AG04450 (cell line): Measurements from ENCODE around the gene SS18L1. TPM values are rescaled to one million over a fixed set of nuclear protein-coding genes. Genes with fewer than 3 reads are reported as not detected.

ENCODE experiments used
- CTCF ChIA-PET: fragments of 300-600, 350-600 bp; formaldehyde crosslinking; extraction: SDS; loops from one replicate; lab custom pipeline; 2022; ENCODE audit warnings: antibody characterized with exemption, inconsistent platforms; lab: Charles Lee
- POLR2A ChIA-PET: fragments of 350-600 bp; formaldehyde crosslinking; extraction: SDS; loops from one replicate; lab custom pipeline; 2021; ENCODE audit warnings: antibody characterized with exemption, inconsistent platforms; lab: Yijun Ruan, JAX
- DNase-seq: peaks from one replicate; pipeline ENCODE4 v3.0.0-alpha.2; 2011; ENCODE audit warnings: low read depth, low spot score
- H3K27ac ChIP-seq: one replicate; pipeline ENCODE4 v1.5.1; 2012; ENCODE audit warnings: low read depth, low read length, control low read depth
- H3K27me3 ChIP-seq: one replicate; pipeline ENCODE4 v1.6.0; 2012; ENCODE audit warnings: low read length; ENCODE audit not compliant: control insufficient read depth, insufficient read depth
- H3K4me3 ChIP-seq: 2 replicates; pipeline ENCODE4 v1.5.1; 2011; ENCODE audit warnings: mild to moderate bottlenecking, low read depth, low read length, control low read depth
- H3K9me3 ChIP-seq: 2 replicates; pipeline ENCODE4 v1.5.1; 2012; ENCODE audit warnings: low read length; ENCODE audit not compliant: control insufficient read depth, insufficient read depth
- CTCF ChIP-seq: IDR thresholded peaks from 2 replicates; pipeline ENCODE4 v1.5.1; 2011; ENCODE audit warnings: low read depth, low read length, control low read depth, inconsistent platforms
- polyA plus RNA-seq: library from polyadenylated mRNA; depleted of rRNA; stranded (reverse); fragments of >200 nt; gene quantifications from 2 replicates; pipeline ENCODE4 v1.2.3, GENCODE V29; 2011

The SS18L1 gene
- polyA plus RNA-seq, 1 experiment: 6.8 TPM

GRCh38 chr20:62198496-62198895 lies 54.9 kb downstream of the SS18L1 start:
- TF ChIP-seq CTCF: no peak
- no peaks in the 10 kb centered on the region; the same call in 1 of the 2 replicates for H3K9me3 ChIP-seq
- H3K27ac ChIP-seq: no peak overlapping the region
- DNase-seq: no peak
- POLR2A ChIA-PET: no interaction called here
- no peak overlapping the region for H3K4me3 ChIP-seq
- CTCF ChIA-PET: no interaction called here
- H3K27me3 ChIP-seq: no peaks in the 10 kb centered on the region

GRCh38 chr20:62198931-62199330 lies 55.4 kb downstream of the SS18L1 start:
- Histone ChIP-seq H3K27ac (no peak overlapping the region), H3K9me3 (no peaks in the 10 kb centered on the region; the same call in 1 of the 2 replicates), H3K27me3 (no peaks in the 10 kb centered on the region), H3K4me3 (no peak overlapping the region)
- ChIA-PET POLR2A (no interaction called here), CTCF (no interaction called here)
- TF ChIP-seq CTCF: no peak
- DNase-seq: no peak

GRCh38 chr20:62200491-62201172 lies 57.1 kb downstream of the SS18L1 start:
- Histone ChIP-seq H3K27ac (no peak overlapping the region), H3K9me3 (no peaks in the 10 kb centered on the region; the same call in 1 of the 2 replicates), H3K27me3 (no peaks in the 10 kb centered on the region), H3K4me3 (no peak overlapping the region)
- POLR2A ChIA-PET: interaction anchor here (0.9 kb wide), 1 partner anchor 11 kb away, joined by 3 read pairs; no protein-coding TSS in a partner anchor
- CTCF ChIA-PET: no interaction called here
- no peak for DNase-seq
- TF ChIP-seq CTCF: no peak

- POLR2A ChIA-PET: no interaction called here
- Histone ChIP-seq H3K4me3 (no peak overlapping the region), H3K9me3 (no peaks in the 10 kb centered on the region; the same call in 1 of the 2 replicates), H3K27me3 (no peaks in the 10 kb centered on the region), H3K27ac (no peak overlapping the region)
- CTCF ChIA-PET: no interaction called here
- TF ChIP-seq CTCF: no peak
- no peak for DNase-seq
Observed at GRCh38 chr20:62201173-62202082, 57.9 kb downstream of the SS18L1 start.

- no peak overlapping the region for H3K27ac ChIP-seq
- ChIA-PET CTCF (no interaction called here), POLR2A (no interaction called here)
- H3K27me3 ChIP-seq: no peaks in the 10 kb centered on the region
- H3K4me3 ChIP-seq: no peak overlapping the region
- DNase-seq: no peak
- TF ChIP-seq CTCF: no peak
- H3K9me3 ChIP-seq: no peaks in the 10 kb centered on the region; the same call in 1 of the 2 replicates
Observed at GRCh38 chr20:62202083-62202395, 58.5 kb downstream of the SS18L1 start.
